Spinal cord (tissue), 10 donors: ENCODE data around the gene SOX21. TPM values are rescaled to one million over a fixed set of nuclear protein-coding genes. Genes with fewer than 3 reads are reported as not detected.

ENCODE experiments used
- DNase-seq, 6 donors: peaks; one replicate each; pipeline versions ENCODE4 v3.0.0 to v3.0.0-alpha.2; 2013 to 2015; ENCODE audit warnings: low spot score in 6 of 6, low read depth in 4 of 6
- H3K27ac ChIP-seq: one replicate; pipeline ENCODE4 v1.5.1; 2013; ENCODE audit warnings: low read depth, low read length, control low read depth
- H3K27me3 ChIP-seq: one replicate; pipeline ENCODE4 v1.6.1; 2013; ENCODE audit warnings: low read length; ENCODE audit not compliant: control insufficient read depth, insufficient read depth
- H3K36me3 ChIP-seq: one replicate; pipeline ENCODE4 v1.6.1; 2013; ENCODE audit warnings: low read length; ENCODE audit not compliant: control insufficient read depth, insufficient read depth
- H3K4me1 ChIP-seq: one replicate; pipeline ENCODE4 v1.6.1; 2013; ENCODE audit warnings: low read length; ENCODE audit not compliant: control insufficient read depth, insufficient read depth
- H3K4me3 ChIP-seq: one replicate; pipeline ENCODE4 v1.5.1; 2013; ENCODE audit warnings: low read depth, low read length, control low read depth
- H3K9me3 ChIP-seq: one replicate; pipeline ENCODE4 v1.6.1; 2013; ENCODE audit warnings: low read length; ENCODE audit not compliant: control insufficient read depth, insufficient read depth
- WGBS: methylation state at CpG from one replicate; pipeline ENCODE4 v1.1.5; 2013; ENCODE audit warnings: missing lambda C conversion rate; ENCODE audit not compliant: insufficient coverage; 5-methylcytosine and 5-hydroxymethylcytosine counted together
- polyA plus RNA-seq, 2 donors: library from polyadenylated mRNA; unstranded; fragments of 120-200 nt; gene quantifications; one replicate each; pipeline ENCODE4 v1.2.1, GENCODE V29; 2013; ENCODE audit not compliant: insufficient read length in 2 of 2
- total RNA-seq, 2 donors: library from RNA; depleted of rRNA in 1 of 2; stranded (reverse); fragments of 120-200 nt in 1 of 2; fragments of >200 nt in 1 of 2; gene quantifications; one replicate each; pipeline versions ENCODE4 v1.2.3 to v1.2.4, GENCODE V29; 2013 to 2014
- donor health status: healthy.

The SOX21 gene
- total and polyA plus RNA-seq, 4 donors = 2.3 to 26.5 (median 11.1) TPM

DNA sequence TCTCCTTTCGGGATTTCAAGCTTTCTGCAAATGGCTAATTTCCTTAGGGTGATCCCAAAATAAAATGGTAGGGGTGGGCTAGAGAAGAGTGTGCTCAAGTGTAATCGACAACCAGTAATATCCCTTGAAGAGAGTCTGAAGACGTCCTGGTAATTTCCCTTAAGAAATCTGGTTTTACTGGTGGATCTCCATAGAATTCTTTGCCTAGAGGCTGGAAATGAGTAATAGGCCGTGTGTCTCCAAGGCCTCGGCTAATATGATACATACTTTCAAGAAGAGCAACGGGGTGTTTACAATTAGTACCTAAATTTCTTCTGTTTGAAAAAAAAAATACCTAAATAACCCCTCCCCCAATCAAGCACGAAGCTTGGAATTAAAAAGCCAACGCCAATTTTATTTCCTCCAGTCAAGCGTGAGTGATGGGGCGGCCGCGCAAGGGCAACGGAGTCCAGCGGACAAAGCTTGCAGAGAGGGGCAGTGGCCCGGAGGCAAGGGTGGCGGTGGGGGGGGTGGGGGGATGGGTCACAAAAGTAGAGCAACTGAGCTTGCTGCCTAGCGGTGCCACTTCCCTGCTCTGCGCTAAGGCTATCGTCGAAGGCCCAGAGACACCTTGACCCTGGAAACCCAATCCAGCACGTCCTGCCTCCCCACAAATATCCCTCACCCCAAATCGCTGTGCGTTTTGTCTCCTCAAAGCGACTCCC is 7.8 kb downstream of the SOX21 start:
- Histone ChIP-seq H3K36me3 (no peaks in the 10 kb centered on the region), H3K27ac (peak overlapping the region; percentile 6), H3K4me3 (no peak overlapping the region), H3K27me3 (peaks cover 96% of the 10 kb centered on the region), H3K9me3 (no peaks in the 10 kb centered on the region), H3K4me1 (peaks cover 41% of the 10 kb centered on the region)
- 40% methylated on average over 9 of the region's 24 CpGs for WGBS
- DNase-seq = peak in 1 of 6 donors; percentile 28

DNA sequence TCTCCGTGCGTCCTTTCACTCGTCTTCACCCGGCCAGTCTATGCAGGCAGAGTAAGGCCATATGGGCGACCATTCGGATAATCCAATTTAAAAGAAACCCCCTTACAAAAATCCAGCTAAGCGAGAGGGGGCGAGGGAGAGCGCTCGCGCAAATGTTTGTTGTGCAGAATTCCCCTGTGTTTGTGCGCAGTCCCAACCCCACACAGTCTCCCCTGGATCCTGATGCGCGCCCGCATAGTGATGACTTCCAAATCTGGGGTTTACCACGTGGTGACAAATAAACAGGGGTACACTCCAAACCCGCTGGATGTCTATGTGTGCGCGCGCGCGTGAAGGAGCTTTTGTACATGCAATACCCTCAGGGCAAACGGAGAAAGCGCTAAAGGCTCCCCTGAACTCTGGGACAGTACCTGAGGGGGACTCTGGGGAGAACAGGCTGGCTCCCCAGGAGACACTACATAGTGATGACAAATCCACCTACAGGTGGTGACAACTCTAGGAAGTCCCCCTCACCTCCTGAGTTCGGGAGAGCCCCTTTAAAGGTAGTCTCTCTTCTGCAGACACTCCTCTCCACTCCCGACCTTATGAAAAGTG is 8.5 kb downstream of the SOX21 start:
- Histone ChIP-seq H3K36me3 (no peaks in the 10 kb centered on the region), H3K4me3 (peak overlapping the region; percentile 40), H3K4me1 (peaks cover 41% of the 10 kb centered on the region), H3K27me3 (peaks cover 94% of the 10 kb centered on the region), H3K27ac (peak overlapping the region; percentile 7), H3K9me3 (no peaks in the 10 kb centered on the region)
- peak in 2 of 6 donors; percentile 33 for DNase-seq
- 19% methylated on average over 21 of the region's 26 CpGs for WGBS

DNA sequence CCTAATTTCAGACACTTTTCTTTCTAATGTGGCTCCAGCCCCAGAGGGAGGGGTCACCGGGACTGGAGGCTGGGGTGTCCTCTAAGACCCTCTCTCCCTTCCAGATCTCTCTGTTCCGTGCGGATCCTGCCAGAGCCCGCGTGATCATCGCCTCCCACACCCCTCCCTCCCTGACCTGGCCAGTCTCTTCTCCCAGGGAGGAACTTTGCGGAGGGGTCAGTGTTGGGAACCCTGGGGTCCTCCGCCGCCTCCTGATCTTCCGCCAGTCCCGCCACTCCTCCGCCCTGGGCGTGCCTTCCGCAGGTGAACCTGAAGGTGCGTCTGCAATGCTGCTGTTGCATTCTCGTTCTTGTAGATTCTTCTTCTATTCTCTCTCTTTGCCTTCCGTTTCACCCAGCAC is 9.1 kb downstream of the SOX21 start:
- WGBS = 6% methylated on average over 17 of the region's 17 CpGs
- peaks cover 39% of the 10 kb centered on the region for H3K4me1 ChIP-seq
- H3K27ac ChIP-seq = peak overlapping the region; percentile 7
- no peaks in the 10 kb centered on the region for H3K9me3 ChIP-seq
- peak overlapping the region; percentile 40 for H3K4me3 ChIP-seq
- DNase-seq = peak in 2 of 6 donors; percentile 17 to 24
- H3K27me3 ChIP-seq = peaks cover 93% of the 10 kb centered on the region
- no peaks in the 10 kb centered on the region for H3K36me3 ChIP-seq

GRCh38 chr13:94702181-94703041 is 9.9 kb downstream of the SOX21 start:
- 6% methylated on average over 56 of the region's 60 CpGs for WGBS

GRCh38 chr13:94701313-94702180 is 10.8 kb downstream of the SOX21 start:
- Histone ChIP-seq H3K4me3 (no peak overlapping the region), H3K27ac (no peak overlapping the region), H3K36me3 (no peaks in the 10 kb centered on the region), H3K9me3 (no peaks in the 10 kb centered on the region), H3K4me1 (peaks cover 27% of the 10 kb centered on the region), H3K27me3 (peaks cover 76% of the 10 kb centered on the region)
- 68% methylated on average over 40 of the region's 42 CpGs for WGBS
- no peak for DNase-seq

More at GRCh38 chr13:94702181-94703041, 9.9 kb downstream of the SOX21 start:
- Histone ChIP-seq H3K27ac (no peak overlapping the region), H3K4me1 (peaks cover 31% of the 10 kb centered on the region), H3K36me3 (no peaks in the 10 kb centered on the region), H3K4me3 (peak overlapping the region; percentile 40), H3K27me3 (peaks cover 84% of the 10 kb centered on the region), H3K9me3 (no peaks in the 10 kb centered on the region)
- peak in 2 of 6 donors; percentile 40 to 41 for DNase-seq

GRCh38 chr13:94700536-94700935 is 11.8 kb downstream of the SOX21 start:
- Histone ChIP-seq H3K36me3 (no peaks in the 10 kb centered on the region), H3K4me3 (no peak overlapping the region), H3K4me1 (peaks cover 19% of the 10 kb centered on the region), H3K9me3 (no peaks in the 10 kb centered on the region), H3K27ac (no peak overlapping the region), H3K27me3 (peaks cover 66% of the 10 kb centered on the region)
- 90% methylated on average over 2 of the region's 5 CpGs for WGBS
- no peak for DNase-seq

DNA sequence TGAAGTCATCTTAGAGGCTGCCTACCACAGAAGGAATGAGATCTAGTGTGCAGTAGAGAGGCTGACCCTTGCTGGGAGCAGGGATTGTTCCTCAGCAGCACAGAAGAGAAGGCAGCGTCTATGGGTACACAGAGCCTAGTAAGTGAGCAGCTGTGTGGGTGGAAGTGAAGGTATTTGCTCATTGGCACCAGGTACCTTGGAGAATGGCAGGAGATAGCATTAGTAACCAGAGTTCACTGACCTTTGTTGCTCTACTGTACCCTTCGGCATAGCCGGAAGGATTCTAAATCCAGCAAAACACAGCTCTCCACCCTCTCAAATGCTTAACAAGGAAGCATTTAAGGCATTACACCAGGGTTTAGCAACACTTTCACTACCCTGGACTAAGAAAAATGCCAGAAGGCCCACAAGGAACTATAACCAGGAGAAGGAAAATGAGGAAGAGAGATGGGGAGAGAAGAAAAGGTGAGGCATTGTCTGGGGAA is 12.3 kb downstream of the SOX21 start:
- Histone ChIP-seq H3K4me3 (no peak overlapping the region), H3K36me3 (no peaks in the 10 kb centered on the region), H3K4me1 (peaks cover 15% of the 10 kb centered on the region), H3K27ac (no peak overlapping the region), H3K9me3 (no peaks in the 10 kb centered on the region), H3K27me3 (peaks cover 61% of the 10 kb centered on the region)
- DNase-seq = no peak
- 83% methylated on average over 3 of the region's 3 CpGs for WGBS

- DNase-seq = no peak
- no CpG with 5 or more reads among the region's 1 CpG for WGBS
- Histone ChIP-seq H3K9me3 (no peaks in the 10 kb centered on the region), H3K36me3 (no peaks in the 10 kb centered on the region), H3K4me1 (no peaks in the 10 kb centered on the region), H3K27me3 (peaks cover 22% of the 10 kb centered on the region), H3K27ac (no peak overlapping the region), H3K4me3 (no peak overlapping the region)
Measured at GRCh38 chr13:94696171-94696570, 16.2 kb downstream of the SOX21 start.

DNA sequence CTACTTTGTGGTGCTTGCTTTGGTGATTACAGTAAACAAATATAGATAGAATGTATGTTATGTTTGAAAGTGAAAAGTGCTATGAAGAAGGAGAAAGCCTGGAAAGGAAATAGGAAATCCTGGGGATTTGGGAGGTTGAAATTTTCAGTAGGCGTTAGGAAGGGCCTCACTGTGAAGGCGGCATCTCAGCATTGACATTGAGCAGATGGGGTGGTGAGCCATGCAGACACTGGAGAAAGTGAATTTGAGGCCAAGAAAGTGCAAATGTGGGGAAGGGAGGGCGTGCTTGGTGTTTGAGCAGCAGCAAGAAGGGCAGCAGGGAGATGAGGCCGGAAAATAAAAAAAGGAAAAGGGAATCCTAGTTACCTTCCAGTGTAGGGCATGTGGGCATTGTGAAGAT is 20.3 kb downstream of the SOX21 start:
- Histone ChIP-seq H3K4me1 (no peaks in the 10 kb centered on the region), H3K9me3 (no peaks in the 10 kb centered on the region), H3K4me3 (no peak overlapping the region), H3K36me3 (no peaks in the 10 kb centered on the region), H3K27me3 (no peaks in the 10 kb centered on the region), H3K27ac (no peak overlapping the region)
- no peak for DNase-seq
- 94% methylated on average over 4 of the region's 4 CpGs for WGBS
